HFFc6 (cell line): ENCODE data around the gene STAB2. TPM values are rescaled to one million over a fixed set of nuclear protein-coding genes. Genes with fewer than 3 reads are reported as not detected.

Source experiments
- DNase-seq: peaks from one replicate; pipeline ENCODE4 v3.0.0-alpha.2; 2018
- H3K27ac Mint-ChIP-seq: 2 replicates; pipeline ENCODE4 v1.8.0; 2020; ENCODE audit warnings: mild to moderate bottlenecking, mixed read lengths
- H3K27me3 Mint-ChIP-seq: 2 replicates; pipeline ENCODE4 v1.8.0; 2021; ENCODE audit warnings: mild to moderate bottlenecking, moderate library complexity, mixed read lengths; ENCODE audit not compliant: insufficient read depth
- H3K36me3 Mint-ChIP-seq: 2 replicates; pipeline ENCODE4 v1.8.0; 2021; ENCODE audit warnings: low read depth, mixed read lengths
- H3K4me1 Mint-ChIP-seq: 2 replicates; pipeline ENCODE4 v1.8.0; 2020; ENCODE audit warnings: low read depth, mixed read lengths
- H3K4me3 Mint-ChIP-seq: 2 replicates; pipeline ENCODE4 v1.8.0; 2020; ENCODE audit warnings: mild to moderate bottlenecking, moderate library complexity, mixed read lengths
- H3K9me3 Mint-ChIP-seq: 2 replicates; pipeline ENCODE4 v1.8.0; 2020; ENCODE audit warnings: mild to moderate bottlenecking, mixed read lengths
- total RNA-seq, 6 experiments: library from RNA; stranded (reverse); fragmentation: NEBNext Ultra II Directional; extraction: Animal tissue kit (Norgen Biotek cat#: 25700); gene quantifications; 2 replicates in 1 of 6; 3 replicates in 5 of 6; pipeline ENCODE4 v1.2.3, GENCODE V29; 2021
- TF ChIP-seq, protein P1 (sequence below): fragments of 200-600 bp; sonication (generic); IDR thresholded peaks from 2 replicates; pipeline ENCODE4 v1.5.0; 2021; ENCODE audit warnings: antibody characterized with exemption, mild to moderate bottlenecking

The STAB2 gene
- total RNA-seq, 6 experiments from 2014 or later, result not detected

DNA sequence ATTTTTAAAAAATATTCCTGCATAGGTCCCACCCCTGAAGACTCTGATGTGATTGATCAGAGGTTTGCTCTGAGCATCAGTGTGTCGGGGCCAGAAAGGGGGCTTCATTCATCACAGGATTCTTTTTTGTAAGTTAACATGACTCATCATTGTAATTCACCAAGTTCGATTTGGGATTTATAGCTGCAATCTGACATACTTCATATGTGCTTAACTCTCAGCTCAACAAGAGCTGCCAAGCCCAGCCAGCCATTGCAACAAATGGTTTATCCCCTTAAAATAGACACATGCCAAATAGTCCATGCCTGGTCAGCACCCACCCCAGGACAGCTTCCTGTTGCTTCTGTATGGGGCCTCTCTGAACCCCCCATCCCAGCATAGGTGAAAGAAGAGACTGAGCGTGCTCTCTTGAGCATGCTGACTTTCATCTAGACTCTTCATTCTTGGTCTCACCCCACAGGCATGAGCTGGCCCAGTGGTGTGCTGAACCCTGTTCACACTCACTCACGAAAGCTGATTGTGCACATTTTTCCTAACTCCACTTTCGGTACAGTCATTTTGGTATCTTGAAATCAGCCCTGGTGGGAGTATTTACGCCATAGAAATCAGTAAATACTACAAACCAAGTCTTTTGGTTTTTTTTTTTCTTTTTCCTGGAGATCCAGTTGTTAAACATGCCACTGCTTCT is 101.4 kb downstream of the STAB2 start:
- Mint-ChIP-seq H3K27ac (no peak overlapping the region), H3K27me3 (peaks cover 16% of the 10 kb centered on the region), H3K4me3 (no peak overlapping the region), H3K4me1 (no peaks in the 10 kb centered on the region), H3K9me3 (no peaks in the 10 kb centered on the region), H3K36me3 (no peaks in the 10 kb centered on the region)
- TF ChIP-seq, protein P1, sequence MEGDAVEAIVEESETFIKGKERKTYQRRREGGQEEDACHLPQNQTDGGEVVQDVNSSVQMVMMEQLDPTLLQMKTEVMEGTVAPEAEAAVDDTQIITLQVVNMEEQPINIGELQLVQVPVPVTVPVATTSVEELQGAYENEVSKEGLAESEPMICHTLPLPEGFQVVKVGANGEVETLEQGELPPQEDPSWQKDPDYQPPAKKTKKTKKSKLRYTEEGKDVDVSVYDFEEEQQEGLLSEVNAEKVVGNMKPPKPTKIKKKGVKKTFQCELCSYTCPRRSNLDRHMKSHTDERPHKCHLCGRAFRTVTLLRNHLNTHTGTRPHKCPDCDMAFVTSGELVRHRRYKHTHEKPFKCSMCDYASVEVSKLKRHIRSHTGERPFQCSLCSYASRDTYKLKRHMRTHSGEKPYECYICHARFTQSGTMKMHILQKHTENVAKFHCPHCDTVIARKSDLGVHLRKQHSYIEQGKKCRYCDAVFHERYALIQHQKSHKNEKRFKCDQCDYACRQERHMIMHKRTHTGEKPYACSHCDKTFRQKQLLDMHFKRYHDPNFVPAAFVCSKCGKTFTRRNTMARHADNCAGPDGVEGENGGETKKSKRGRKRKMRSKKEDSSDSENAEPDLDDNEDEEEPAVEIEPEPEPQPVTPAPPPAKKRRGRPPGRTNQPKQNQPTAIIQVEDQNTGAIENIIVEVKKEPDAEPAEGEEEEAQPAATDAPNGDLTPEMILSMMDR, result no peak
- no peak for DNase-seq

DNA sequence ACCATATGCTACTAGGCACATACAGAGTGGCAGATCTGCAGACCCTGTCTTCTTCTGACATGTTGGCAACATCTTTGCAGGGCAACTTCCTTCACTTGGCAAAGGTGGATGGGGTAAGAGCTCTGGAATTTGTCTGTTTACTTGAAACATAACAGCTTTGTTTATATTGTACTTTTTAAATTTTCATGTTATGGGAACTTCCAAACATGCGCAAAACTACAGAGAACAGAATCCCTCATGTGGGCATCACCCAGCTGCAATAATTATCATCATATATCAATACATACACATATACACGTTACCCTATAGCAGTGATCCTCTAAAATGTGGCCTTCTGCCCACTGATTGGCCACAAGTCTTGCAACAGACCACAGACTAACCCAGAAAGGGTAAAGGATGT is 103.4 kb downstream of the STAB2 start:
- H3K9me3 Mint-ChIP-seq, result no peaks in the 10 kb centered on the region
- no peaks in the 10 kb centered on the region for H3K4me1 Mint-ChIP-seq
- peaks cover 9% of the 10 kb centered on the region for H3K27me3 Mint-ChIP-seq
- TF ChIP-seq, protein P1, result no peak
- H3K4me3 Mint-ChIP-seq, result no peak overlapping the region
- DNase-seq, result no peak
- H3K27ac Mint-ChIP-seq, result no peak overlapping the region
- no peaks in the 10 kb centered on the region for H3K36me3 Mint-ChIP-seq

DNA sequence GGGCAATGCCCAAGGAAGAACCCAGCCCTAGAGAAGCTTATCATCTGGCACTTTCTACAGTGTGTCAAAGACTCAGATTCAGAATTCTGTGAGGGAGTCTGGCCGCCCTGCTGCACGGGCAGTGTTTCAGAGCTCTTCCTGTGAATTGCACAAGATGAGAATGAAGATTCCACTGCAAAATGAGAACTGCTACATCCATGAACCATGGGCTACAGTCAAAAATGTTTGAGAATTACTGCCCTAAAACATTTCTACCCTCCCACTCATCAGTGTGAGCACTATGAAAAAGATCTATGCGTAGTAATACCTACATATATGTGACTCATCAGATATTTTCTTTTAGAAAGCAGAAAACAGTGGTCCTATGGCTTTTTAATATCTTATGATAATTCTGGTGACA is 104.0 kb downstream of the STAB2 start:
- Mint-ChIP-seq H3K4me1 (no peaks in the 10 kb centered on the region), H3K27ac (no peak overlapping the region), H3K4me3 (no peak overlapping the region), H3K9me3 (no peaks in the 10 kb centered on the region), H3K27me3 (peaks cover 12% of the 10 kb centered on the region), H3K36me3 (no peaks in the 10 kb centered on the region)
- DNase-seq, result no peak
- TF ChIP-seq, protein P1, result no peak

DNA sequence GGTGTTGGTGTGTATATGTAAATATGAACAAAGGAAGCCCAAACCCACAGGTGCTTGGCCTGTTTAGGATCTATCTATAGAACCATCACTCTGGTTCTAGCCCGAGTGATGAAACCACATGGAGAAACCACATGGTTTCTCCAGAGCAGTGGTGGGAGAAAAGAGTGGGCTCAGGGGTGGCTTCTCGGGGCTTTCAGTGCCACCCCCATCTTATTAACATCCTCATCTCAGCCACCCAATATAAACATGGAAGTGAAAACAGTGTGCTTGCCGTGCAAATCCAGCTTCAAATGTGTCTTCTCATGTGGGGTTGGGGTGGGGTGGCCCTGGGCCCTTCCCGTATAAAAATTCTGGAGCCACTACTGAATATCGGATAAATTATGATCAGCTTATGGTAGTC is 109.0 kb downstream of the STAB2 start:
- peaks cover 27% of the 10 kb centered on the region for H3K27me3 Mint-ChIP-seq
- TF ChIP-seq, protein P1, result no peak
- no peaks in the 10 kb centered on the region for H3K9me3 Mint-ChIP-seq
- H3K27ac Mint-ChIP-seq, result no peak overlapping the region
- H3K4me3 Mint-ChIP-seq, result no peak overlapping the region
- H3K36me3 Mint-ChIP-seq, result no peaks in the 10 kb centered on the region
- no peaks in the 10 kb centered on the region for H3K4me1 Mint-ChIP-seq
- DNase-seq, result no peak

DNA sequence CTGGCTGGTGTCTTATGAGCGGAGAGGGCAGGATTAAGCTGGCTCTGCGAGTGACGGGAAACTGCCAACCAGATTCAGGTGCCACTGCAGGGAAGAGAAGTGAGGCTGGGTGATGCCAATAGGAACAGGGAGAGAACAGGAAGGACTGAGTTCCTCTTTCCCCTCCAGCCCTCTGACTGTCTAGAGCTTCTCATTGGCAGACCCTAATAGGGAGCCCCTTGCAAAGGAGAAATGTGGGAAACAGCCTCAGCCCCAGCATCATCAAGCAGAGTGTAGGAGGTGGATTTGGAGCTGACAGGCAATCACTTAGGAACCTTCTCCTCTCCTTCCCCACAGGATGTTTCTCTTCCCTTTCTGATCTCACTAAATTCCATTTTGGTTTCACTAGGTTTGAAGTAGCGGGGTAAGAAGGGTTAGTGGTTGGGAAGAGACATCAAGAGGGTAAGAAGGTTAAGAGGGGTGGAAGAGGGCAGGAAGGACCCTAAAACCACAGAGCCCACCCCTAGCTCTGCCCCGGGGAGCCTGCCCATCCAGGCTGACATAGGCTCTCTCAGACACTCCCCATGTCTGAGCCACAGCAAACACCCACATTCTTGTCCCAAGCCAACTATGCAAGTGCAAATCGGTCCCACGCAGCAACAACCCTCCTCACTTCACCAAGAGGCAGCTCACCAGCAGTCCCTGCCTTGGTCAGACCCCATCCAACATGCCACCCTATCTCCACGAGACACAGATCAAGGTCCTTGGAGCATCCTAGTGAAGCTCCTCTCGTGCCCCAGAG is 111.1 kb downstream of the STAB2 start:
- TF ChIP-seq, protein P1, result no peak
- Mint-ChIP-seq H3K4me3 (no peak overlapping the region), H3K27me3 (peaks cover 27% of the 10 kb centered on the region), H3K4me1 (no peaks in the 10 kb centered on the region), H3K9me3 (no peaks in the 10 kb centered on the region), H3K27ac (no peak overlapping the region), H3K36me3 (no peaks in the 10 kb centered on the region)
- DNase-seq, result no peak
